RKO (cell line): ENCODE measurements around the gene SIK3.
"Not testable (repeated sequence)": the region's sequence is repeated elsewhere in the genome, so short reads cannot be mapped to it uniquely, and the experiment has no call there.

Experiments
- DNase-seq: peaks from one replicate; pipeline ENCODE4 v3.0.0-alpha.2; 2016; ENCODE audit warnings: low spot score

SIK3 gene

GRCh38 chr11:116825854-116826750 is 272.1 kb downstream of the SIK3 start:
- no peak for DNase-seq

GRCh38 chr11:116825434-116825833 is 272.8 kb downstream of the SIK3 start:
- DNase-seq: no peak

- DNase-seq: no peak
These were observed 275.0 kb downstream of the SIK3 start, which contains the start of gene APOA4 for GRCh38 chr11:116823031-116823843. Gene APOA4, minus strand, starts transcription at chr11:116823304. Its CDS starts 113 bp downstream, at chr11:116823191.

DNA sequence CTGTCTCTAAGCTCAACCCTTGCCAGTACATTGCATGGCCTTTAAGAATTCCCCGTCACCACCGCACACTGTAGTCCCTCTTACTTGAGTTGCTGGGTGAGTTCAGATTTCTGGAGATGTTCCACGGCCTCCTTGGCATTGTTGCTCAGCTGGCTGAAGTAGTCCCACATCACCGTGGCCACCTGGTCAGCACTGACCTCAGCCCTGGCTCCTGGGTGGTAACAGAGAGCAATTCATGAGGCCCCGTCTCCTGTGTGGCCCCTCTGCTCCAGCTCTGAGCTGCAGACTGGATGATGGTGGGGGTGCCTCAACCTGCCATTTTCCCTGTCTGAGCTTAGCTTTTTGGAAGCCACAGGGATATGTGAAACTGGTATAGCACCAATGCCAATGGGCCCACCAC is 275.7 kb downstream of the SIK3 start:
- DNase-seq: no peak

GRCh38 chr11:116821050-116821918 is 276.9 kb downstream of the SIK3 start:
- DNase-seq: no peak

GRCh38 chr11:116819049-116819448 is 279.2 kb downstream of the SIK3 start:
- DNase-seq: no peak

DNA sequence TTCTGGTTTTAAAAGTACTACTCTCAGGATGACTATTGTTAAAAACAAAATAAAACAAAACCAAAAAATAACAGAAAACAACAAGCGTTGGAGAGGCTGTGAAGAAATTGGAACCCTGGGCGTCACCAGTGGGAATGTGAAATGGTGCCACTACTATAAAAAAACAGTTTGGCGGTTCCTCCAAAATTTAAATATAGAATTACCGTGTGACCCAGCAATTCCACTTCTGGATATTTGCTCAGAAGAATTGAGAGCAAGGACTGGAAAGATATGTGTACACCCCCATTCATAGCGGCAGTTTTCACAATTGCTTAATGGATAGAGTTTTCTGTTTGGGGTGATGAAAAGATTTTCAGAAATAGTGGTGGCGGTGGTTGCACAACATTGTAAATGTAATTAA is 283.7 kb downstream of the SIK3 start:
- no peak for DNase-seq

DNA sequence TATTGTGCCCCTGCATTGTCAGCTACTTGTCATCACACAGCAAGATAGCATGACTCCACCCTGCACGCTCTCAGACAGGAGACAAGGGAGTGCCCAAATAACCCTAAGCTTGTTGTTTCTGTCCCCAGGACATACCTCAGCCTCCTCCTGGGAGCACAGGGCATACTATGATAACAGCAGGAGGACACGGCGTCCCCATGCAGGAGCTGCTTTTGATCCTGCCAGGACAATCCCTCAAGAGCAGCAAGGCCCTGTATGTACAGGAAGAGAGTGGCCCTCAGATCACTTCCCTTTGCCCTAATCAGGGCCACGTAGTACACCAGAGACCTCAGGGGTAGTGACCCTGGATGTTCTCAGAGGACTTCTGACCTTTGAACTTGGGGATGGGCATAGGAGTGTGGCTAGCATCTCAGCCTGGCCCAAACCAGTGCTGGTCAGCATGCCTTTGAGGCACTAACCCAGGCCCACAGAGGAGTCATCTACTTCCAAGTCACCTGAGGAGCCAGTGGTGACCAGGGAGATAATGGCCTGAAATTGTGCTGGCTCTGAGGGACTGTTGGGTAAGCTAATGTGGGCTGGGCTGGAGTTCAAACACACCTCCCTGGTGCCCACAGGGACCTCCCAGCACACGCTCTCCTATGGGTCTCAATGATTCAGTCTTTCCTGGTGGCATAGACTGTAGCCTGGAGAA is 284.3 kb downstream of the SIK3 start:
- no peak for DNase-seq

GRCh38 chr11:116813170-116813569 is 285.1 kb downstream of the SIK3 start:
- DNase-seq: no peak

DNA sequence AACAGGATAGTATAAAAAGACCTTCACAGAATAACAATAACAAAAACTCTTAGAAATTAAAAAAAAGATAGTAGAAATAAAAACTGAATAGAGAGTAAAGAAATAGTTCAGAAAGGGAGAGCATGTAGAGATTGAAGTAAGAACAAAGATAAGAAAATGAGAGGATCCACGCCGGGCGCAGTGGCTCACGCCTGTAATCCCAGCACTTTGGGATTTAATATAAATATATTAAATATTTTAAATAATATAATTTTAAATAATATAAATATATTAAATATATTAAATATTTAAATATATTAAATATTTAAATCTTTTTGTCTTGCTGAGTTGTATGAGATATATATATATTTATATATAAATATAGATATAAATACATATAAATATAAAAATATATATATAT is 286.1 kb downstream of the SIK3 start:
- DNase-seq: no peak

GRCh38 chr11:116811194-116811593 is 287.0 kb downstream of the SIK3 start:
- DNase-seq: no peak

GRCh38 chr11:116808262-116809175 is 289.7 kb downstream of the SIK3 start:
- no peak for DNase-seq

- DNase-seq: no peak
These were observed 290.5 kb downstream of the SIK3 start for GRCh38 chr11:116807601-116808261.

DNA sequence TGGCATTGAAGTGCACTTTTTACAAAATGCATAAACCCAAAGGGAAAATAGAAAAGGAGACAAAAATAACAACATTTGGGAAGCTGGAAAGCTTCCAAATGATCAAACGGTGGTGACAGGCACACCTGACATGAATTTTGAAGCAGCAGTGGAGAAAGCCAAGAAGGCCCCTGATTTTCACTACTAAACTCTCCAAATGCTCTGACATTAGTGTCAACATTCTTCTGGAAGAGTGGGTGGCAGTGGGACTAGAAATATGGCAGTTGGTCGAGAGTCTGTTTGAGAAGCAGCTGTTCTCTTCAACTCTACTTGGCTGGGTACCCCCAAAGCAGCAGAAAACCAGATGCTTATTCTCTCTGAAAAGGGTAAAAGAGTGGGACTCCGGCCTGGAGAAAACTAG is 294.2 kb downstream of the SIK3 start:
- no peak for DNase-seq

- not testable (repeated sequence) for DNase-seq
These were observed 296.6 kb downstream of the SIK3 start for GRCh38 chr11:116801662-116802061.

GRCh38 chr11:116800610-116801009 is 297.6 kb downstream of the SIK3 start:
- no peak for DNase-seq

DNA sequence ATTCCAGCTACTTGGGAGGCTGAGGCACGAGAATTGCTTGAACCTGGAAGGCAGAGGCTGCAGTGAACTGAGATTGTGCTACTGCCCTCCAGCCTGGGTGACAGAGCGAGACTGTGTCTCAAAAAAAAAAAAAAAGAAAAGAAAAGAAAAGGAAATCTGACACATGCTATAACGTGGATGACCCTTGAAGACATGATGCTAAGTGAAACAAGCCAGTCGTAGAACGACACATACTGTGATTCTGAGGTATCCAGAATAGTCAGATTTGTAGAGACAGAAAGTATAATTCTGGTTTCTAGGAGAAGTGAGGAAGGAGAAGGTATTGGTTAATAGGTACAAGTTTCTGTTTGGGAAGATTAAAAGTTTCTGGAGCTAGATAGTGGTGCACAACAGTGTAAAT is 299.9 kb downstream of the SIK3 start:
- DNase-seq: no peak

DNA sequence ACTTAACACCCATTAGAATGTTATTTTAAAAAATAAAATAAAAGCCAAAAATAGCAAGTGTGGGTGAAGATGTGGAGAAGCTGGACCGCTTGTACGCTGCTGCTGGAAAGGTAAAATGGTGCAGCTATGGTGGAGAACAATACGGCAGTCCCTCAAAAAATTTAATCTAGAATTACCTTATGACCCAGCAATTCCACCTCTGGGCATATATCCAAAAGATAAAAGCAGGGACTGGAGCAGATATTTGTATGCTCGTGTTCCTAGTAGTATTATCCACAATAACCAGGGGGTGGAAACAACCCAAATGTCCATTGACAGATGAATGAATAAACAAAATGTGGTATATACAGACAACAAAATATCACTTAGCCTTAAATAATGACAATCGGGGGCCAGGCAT is 300.4 kb downstream of the SIK3 start:
- no peak for DNase-seq

GRCh38 chr11:116796548-116796947 is 301.7 kb downstream of the SIK3 start:
- DNase-seq: no peak

DNA sequence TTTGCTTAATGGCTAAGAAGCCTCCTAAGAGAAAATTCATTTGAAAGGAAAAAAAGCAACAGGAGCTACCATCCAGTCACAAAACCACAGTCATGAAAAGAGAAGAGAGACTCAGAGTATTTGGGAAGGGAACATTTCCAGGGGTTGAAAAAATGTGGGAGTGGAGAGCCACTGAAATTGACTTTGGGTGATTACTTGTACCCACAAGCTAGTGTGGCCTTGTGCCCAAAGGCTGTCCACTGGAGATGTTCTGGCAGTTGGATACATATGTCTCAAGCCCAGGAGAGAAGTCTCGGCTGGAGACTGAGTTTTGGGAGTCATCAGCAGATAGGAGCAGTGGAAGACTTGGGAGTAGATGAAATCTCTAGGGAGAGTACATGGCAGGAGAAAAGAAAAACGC is 303.4 kb downstream of the SIK3 start:
- no peak for DNase-seq
